DMS79 (cell line): ENCODE results near the gene USP37.

ENCODE experiments used
- DNase-seq: peaks from one replicate; lab custom pipeline; 2025; lab: John Stamatoyannopoulos, UW

Gene USP37

DNA sequence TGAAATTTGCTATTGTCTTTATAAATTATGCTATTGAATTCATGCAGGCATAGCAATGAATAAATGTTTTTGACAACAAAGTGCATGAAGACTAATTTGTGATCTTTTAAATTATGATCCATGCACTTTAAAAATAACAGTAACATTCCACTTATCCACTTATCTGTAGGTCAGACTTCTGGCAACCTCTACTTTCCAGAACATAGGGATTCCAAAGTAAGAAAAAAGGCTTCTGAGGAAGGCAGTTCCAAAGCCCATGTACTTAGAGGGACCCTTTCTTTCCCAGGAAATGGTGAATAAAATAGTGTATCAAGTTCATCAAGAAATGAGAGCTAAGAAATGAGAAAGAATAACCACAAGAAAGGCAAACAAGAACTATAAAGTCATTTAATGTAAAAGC is 90.9 kb downstream of the USP37 start:
- no peak for DNase-seq

DNA sequence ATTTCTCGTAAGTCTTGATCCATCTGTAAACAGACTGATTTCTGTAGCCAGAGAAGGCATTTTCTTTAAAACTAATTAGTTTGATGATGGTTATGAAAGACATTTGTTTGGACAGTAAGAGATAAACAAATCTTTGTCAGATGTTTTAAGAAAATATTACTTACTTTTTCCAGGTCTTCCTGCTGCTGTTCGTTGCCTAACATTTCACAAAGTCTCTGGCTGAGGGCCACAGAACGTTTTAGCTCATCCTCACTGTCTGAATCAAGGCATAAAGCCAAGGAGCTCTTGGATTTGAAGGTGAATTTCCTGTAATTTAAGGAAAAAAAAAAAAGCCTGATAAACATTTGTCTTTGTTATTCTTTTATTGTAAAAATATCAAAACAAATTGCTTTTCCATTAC is 91.5 kb downstream of the USP37 start:
- DNase-seq = no peak

DNA sequence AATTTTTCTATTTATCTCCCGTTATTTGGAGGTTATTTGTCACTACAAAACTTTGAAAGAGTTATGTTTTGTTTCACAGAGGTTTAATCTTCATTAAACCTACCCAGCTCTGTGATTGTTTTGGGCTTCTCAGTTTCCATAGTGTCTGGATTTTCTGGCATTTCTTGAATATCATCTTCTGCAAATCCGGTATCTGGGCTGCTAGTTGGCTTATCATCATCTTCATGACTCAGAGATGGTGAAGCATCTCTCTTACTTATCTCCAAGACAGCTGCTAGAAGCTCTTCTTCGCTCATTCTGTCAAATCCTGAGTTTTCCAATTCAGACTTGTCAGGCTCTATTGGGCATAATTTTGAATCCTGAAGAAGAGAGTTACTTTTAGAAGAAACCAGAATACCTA is 93.6 kb downstream of the USP37 start:
- DNase-seq = no peak

DNA sequence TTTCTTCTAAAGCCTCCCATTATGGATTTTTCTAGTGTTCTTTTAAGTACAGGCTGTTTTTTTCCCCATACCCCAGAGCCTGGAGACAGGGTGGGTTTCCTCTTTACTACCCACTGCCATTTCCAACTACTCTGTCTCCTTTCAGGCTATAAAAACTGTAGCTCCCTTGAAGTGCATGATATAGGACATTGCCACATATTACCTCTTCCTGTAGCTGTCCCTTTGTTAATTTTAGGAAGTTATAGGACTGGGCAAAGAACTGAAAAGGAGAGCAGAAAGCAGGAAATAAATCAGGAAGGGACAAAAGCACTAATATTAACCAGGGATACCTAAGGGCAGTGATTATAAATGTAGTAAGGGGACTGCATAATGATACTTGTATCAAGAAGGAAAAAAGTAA is 95.2 kb downstream of the USP37 start:
- DNase-seq = no peak

DNA sequence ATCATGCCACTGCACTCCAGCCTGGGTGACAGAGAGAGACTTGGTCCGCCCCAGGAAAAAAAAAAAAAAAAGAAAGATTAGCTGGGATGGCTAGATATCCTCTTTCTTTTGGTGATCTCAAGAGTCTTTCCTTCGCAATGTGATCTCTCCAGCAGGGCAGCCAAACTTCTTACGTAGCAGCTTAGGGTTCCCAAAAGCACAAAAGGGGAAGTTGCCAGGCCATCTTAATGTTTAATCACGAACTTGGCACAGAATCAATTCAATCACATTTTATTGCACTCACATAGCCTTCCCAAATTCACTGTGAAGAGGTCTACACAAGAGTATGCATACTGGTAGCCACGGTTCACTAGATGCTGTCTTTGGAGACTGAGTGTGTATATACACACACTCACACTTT is 96.2 kb downstream of the USP37 start:
- no peak for DNase-seq

DNA sequence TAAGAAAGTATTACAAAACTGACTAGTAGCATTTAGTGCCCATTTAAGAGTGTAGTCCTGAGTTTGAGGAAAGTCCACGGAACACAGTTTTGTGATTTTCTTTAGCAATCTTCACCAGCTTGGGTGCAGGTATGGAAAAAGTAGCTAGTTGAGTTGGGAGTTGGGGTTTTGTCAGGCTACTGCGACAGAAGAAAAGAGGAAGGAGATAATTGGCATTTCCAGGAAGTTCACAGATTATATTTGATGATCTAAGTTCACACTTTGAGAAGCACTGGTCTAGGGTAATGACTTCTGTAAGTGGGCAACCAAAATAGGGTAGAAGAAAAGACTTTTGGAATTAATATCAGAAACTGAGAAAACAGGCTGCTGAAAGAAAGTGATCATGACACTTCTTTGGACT is 97.1 kb downstream of the USP37 start:
- no peak for DNase-seq

DNA sequence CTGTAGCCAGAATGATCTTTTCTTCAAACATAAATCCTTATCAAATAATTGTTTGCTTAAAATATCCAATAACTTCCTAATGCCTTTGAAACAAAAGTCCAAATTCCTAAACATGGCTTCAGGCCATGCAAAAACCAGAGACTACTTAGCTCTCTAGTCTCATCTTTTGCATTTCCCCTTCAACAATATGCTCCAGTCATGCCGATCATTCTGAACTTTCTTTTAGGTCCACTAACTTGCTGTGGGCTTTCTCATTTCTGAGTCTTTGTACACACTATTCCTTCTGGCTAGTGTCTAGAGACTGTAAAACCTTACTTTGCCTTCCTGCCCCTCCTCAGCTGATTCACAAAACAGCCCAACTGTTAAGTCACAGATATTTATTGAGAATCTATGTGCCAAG is 97.7 kb downstream of the USP37 start:
- no peak for DNase-seq

DNA sequence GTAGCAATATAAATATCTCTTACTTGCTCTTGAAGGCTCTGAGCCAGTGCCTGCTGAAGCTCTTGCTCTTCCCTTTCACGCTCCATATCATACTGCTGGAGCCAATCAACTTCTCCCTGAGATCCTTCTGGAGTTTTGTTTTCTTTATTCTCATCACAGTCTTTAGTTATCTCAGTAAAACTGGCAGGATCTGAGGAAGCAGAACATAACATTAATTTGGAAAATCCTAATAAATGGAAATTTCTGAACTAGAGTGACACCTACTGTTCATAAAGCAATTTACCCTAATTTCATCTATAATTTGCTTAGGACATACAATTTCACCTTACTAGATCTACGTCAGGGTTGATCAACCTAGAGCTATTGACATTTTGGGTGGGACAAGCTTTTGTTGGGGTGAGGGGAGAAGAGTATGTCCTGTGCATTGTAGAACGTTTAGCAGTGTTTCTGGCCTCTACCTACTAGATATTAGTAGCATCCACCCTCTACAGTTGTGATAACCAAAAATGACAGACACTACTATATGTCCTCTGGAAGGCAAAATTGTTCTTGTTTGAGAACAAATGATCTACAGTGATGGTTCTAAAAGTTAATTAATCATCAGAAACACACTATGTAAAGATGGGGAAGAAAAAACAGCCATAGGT is 102.0 kb downstream of the USP37 start:
- DNase-seq = no peak

DNA sequence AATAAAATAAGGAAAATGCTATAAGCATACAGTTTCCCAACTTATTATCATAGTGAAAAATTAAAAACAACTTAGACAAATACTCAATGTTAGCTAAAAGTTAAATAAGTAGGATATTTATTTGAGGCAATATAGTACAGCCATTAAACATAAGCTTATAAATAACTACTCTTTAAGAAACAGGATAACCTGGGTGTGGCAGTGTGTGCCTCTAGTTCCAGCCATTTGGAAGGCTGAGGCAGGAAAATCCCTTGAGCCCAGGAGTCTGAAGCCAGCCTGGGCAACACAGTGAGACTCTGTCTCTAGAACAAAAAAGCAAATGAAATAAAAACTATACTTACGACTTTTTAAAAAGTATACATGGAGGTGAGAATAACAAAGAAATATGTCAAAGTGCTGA is 109.6 kb downstream of the USP37 start:
- no peak for DNase-seq

DNA sequence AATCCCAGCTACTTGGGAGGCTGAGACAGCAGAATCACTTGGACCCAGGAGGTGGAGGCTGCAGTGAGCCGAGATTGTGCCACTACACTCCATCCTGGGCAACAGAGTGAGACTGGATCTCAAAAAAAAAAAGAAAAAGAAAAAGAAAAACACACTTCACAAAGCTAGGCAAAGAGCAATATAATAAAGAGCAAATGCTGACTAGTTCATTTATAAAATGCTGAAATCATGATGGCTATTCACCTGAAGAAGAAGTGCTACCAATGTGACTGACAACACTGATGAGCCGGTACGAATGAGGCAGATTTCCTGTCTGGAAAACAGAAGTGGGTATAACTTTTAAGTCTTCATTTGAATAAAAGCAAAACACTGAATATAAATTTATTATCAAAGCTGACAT is 111.3 kb downstream of the USP37 start:
- no peak for DNase-seq

DNA sequence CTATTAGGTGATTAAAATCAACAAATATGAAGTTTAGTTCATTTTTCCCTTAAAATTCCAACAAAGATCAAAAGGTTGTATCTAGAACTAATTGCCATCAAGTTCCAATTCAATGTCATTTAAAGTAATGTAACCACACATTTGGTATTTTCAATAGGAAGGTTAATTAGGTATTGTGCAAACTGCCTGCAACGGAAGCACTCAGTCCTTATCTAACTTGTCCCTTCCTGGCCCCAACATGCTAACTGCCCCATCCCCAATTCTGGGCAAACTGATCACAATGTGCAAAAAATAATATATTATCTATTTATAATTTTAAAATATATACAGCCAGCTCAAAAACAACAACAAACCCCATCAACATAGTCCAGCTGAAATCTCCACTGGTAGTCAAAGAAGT is 116.1 kb downstream of the USP37 start:
- no peak for DNase-seq

DNA sequence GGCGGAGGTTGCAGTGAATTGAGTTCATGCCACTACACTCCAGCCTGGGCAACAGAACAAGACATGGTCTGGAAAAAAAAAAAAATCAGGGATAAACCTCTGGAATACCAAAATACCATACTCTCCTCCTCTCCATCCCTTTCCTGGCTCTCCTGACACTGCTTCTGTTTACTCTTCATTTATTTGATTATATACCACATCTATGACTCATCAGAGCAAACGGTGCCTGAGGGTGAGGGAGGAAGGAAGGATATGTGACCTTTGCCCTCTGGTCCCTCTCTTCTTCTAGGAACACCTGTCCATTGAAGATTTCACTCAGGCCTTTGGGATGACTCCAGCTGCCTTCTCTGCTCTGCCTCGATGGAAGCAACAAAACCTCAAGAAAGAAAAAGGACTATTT is 119.2 kb downstream of the USP37 start:
- no peak for DNase-seq

DNA sequence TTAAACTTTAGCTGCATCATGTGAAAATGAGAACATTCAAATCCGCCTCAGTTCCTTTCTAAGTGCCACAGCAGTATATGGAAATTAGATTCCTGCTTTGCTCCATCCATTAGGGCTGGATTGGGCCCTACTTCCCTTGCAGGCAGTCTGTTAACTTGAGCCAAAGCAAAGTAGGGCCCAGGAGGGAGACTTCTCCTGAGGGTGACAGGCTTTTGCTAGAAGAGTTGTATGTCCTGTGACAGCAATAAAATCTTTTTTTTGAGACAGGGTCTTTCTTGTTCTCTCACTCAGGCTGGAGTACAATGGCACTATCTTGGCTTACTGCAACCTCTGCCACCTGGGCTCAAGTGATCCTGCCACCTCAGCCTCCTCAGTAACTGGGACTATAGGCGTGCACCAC is 121.1 kb downstream of the USP37 start:
- no peak for DNase-seq

DNA sequence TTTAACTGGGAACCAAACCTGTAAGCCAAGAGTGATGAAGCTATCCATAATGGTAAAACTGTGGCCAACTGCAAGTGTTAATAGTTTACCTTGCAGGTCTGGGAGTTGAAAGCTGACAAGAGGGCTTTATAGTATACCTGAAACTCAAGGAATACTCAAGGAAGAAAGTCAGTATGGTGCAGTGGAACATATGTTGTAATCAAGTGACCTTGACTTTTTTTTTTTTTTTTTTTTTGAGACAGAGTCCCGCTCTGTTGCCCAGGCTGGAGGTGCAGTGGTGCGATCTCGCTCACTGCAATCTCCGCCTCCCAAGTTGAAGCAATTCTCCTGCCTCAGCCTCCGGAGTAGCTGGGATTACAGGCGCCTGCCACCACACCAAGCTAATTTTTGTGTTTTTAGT is 121.6 kb downstream of the USP37 start:
- DNase-seq = no peak

DNA sequence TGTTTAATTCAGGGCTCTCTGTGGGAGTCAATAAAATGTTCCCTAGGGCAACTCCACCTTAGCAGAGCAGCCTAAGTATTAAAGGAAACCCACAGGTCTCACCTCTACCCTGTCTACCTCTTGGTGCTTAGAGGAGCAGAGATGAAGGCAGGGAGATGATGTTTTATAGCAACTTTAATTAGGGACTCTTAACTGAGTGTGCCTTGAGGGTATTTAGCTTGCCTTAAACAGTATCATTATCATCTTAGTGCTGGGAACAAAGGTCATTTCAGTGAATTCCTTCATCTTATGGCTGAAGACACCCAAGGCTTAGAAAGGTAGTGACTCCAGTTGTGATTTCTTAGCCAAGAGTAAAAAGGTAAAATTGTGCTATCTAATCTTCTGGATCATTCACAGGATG is 122.5 kb downstream of the USP37 start:
- DNase-seq = no peak

DNA sequence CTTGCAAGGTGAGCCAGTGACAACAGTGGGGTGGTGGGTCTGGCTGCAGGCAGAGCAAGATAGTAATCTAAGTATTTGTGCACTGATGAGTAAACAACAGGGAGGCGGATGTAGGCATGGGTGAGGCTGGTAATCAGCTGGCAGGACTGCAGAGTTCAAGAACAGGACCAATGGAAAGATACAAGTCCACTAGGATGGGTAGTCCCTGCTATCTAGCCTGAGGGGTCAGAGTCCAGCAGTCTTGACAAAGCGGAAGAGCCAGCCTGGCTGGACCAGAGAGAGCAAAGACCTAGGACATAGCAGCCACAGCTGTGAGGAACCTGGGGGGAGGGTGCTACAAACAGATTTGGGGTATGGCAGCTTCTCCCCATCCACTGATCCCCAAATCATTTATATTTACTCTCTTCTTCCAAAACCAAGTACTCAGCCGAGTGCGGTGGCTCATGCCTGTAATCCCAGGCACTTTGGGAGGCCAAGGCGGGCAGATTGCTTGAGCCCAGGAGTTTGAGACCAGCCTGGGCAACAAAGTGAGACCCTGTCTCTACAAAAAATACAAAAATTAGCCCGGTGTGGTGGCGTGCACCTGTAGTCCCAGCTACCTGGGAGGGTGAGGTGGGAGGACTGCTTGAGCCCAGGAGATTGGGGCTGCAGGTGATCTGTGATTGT is 123.3 kb downstream of the USP37 start:
- no peak for DNase-seq

DNA sequence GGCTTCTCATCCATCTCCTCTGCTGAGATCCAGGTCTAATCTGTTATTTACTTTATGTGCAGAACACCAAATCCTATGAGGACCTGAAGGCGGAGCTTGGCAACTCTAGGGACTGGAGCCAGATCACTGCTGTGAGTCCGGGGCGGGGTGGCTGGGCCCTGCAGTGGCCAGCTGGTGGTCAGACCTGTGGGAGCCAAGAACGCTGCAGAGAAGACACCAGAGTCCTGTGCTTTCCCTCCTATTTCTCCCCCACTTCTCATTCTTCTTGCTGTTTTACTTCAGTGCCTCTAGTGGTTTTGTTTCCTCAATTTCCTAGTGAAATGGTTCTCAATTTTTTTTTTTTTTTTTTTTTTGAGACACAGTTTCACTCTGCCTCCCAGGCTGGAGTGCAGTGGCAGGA is 129.6 kb downstream of the USP37 start:
- DNase-seq = no peak

DNA sequence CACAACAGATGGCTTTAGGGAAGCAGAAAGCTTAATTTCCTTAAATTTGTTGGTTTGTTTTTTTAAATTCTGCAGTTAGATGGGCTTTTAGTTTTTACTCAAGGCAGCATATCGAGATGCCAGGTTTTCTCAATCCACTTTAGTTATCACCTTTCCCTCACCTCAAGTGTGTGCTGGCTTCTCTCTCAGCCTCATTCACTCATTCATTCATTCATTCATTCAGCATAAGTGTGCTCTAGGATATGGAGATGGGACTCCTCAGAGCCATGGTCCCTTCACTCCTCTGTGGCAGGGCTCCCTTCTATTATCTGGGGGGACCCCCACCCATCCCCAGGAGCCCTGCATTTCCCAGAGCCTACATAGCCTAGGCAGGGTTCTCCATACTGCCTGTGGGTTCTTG is 130.2 kb downstream of the USP37 start:
- no peak for DNase-seq

DNA sequence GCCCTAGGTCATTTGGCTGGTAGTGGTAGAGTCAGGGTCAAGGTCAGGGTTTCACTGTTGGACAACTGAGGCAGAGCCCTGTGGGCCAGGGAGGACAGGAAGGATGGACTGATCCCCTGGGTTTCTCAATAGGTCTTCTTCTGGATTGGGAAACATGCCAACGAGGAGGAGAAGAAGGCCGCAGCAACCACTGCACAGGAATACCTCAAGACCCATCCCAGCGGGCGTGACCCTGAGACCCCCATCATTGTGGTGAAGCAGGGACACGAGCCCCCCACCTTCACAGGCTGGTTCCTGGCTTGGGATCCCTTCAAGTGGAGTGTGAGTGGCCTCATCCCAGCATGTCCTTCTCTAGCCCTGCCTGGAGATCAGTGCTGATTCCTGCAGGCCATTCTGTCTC is 131.2 kb downstream of the USP37 start:
- DNase-seq = no peak

DNA sequence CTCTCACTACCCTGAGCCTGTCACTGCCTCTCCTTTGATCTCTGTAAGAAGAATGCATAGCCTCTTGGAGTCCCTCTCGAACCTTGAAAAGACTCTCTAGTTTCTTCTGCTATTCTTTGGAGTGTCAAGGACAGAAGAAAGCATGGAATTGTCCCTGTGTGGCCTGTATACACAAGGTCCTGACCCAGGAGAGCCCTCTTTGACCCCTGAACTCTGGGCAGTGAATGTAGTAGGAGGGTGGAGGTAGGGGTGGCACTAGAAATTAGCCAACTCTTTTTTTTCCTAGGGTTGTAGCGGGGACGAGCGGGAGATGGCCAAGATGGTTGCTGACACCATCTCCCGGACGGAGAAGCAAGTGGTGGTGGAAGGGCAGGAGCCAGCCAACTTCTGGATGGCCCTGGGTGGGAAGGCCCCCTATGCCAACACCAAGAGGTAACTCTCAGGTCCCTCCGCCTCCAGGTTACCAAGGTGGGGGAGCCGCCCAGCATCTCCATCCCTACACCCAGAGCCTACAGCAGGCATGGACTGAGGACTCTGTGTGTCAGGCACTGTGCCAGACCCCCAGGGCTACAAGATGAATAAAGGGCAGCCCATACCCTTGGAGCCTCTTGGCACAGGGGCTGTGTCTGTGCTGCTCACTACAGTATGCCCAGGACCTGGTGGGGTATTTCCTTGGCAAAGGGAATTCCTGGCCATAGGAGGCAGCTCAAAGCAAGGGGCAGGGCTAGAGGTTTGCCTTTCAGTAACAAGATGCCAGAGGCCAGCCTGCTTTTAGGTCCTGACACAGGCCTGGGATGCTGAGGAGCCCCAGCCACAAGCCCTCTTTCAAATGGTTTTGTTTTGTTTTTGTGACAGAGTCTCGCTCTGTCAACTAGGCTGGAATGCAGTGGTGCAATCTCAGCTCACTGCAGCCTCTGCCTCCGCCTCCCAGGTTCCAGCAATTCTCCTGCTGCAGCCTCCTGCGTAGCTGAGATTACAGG is 132.9 kb downstream of the USP37 start:
- DNase-seq = no peak

DNA sequence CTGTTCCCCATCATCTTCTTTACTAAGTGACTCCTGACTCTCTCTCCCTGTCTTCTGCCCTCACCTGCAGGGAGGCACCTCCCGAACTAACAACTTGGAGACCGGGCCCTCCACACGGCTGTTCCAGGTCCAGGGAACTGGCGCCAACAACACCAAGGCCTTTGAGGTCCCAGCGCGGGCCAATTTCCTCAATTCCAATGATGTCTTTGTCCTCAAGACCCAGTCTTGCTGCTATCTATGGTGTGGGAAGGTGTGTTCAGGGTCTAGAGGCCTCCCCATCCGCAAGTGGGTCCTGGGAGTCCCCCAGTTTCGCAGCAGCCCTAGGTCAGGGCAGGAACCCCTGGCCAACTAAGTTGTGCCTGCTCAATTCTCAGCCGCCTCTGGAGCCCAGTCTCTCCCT is 133.7 kb downstream of the USP37 start:
- DNase-seq = no peak

DNA sequence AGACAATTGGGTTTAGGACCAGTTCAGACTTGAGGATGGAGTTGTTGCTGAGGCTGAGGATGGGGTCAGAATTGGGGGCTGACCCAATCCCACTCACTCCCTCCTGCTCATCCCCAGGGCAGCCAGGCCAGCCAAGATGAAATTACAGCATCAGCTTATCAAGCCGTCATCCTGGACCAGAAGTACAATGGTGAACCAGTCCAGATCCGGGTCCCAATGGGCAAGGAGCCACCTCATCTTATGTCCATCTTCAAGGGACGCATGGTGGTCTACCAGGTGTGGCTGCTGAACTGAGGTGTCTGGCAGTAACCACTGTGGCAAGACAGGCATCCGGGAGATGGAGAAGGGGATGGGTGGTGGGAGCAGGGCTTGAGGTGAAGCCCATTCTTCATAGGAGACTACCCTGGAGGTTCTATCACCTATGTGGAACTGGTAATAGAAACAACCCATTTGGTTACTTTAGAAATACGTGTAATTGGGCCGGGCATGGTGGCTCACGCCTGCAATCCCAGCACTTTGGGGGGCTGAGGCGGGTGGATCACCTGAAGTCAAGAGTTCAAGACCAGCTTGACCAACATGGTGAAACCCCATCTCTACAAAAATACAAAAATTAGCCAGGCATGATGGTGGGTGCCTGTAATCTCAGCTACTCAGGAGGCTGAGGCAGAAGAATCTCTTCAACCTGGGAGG is 135.3 kb downstream of the USP37 start:
- no peak for DNase-seq

DNA sequence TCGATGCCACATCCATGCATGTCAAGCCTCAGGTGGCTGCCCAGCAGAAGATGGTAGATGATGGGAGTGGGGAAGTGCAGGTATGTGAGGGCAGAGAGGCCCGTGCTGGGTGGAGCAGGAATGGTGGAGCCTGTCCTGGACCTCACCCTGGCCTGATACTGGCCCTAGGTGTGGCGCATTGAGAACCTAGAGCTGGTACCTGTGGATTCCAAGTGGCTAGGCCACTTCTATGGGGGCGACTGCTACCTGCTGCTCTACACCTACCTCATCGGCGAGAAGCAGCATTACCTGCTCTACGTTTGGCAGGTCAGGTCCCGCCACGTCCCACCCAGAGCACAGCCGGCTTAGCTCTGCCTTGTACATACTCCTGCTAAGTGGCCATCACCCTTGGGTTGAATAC is 136.3 kb downstream of the USP37 start:
- DNase-seq = no peak
